Thyroid gland (tissue), 4 donors: ENCODE measurements around the gene ZNF408. TPM values are rescaled to one million over a fixed set of nuclear protein-coding genes. Genes with fewer than 3 reads are reported as not detected.
A peak's percentile ranks its signal among the peaks of the same experiment; 100 is the strongest.

Experiments
- DNase-seq, 2 donors: peaks; one replicate each; pipeline ENCODE4 v3.0.0-alpha.2; 2019
- H3K27ac ChIP-seq, 3 donors: fragments of 200-600 bp; sonication (generic); 1 replicate in 2 of 3; 2 replicates in 1 of 3; pipeline ENCODE4 v1.5.1; 2016 to 2019; ENCODE audit warnings: mild to moderate bottlenecking in 1 of 3, moderate library complexity in 1 of 3
- H3K27me3 ChIP-seq: fragments of 200-600 bp; sonication (generic); one replicate; pipeline ENCODE4 v1.5.1; 2019
- H3K36me3 ChIP-seq, 2 donors: fragments of 200-600 bp; sonication (generic); one replicate each; pipeline ENCODE4 v1.5.1; 2016 to 2019
- H3K4me1 ChIP-seq, 2 donors: fragments of 200-600 bp; sonication (generic); one replicate each; pipeline ENCODE4 v1.5.1; 2017 to 2019
- H3K4me3 ChIP-seq, 3 donors: fragments of 200-600 bp; sonication (generic); replicated peaks in 1 of 3; 1 replicate in 2 of 3; 2 replicates in 1 of 3; pipeline ENCODE4 v1.5.1; 2016; ENCODE audit warnings: mild to moderate bottlenecking in 1 of 3
- H3K9me3 ChIP-seq: fragments of 200-600 bp; sonication (generic); one replicate; pipeline ENCODE4 v1.5.1; 2017
- POLR2A ChIP-seq, 2 donors: fragments of 450-650 bp; IDR thresholded peaks; one replicate each; pipeline ENCODE4 v1.6.1; 2017; ENCODE audit warnings: antibody characterized with exemption in 2 of 2, mild to moderate bottlenecking in 2 of 2, moderate library complexity in 1 of 2
- WGBS, 2 donors: methylation state at CpG; one replicate each; pipeline ENCODE4 v1.1.5; 2017; 5-methylcytosine and 5-hydroxymethylcytosine counted together
- intact Hi-C: fragments of 100-400 bp; cut with DNase I; formaldehyde crosslinking; loops from one replicate; pipeline ENCODE4 v1.15.1; 2023
- total RNA-seq, 4 donors: library from RNA; depleted of rRNA; stranded (reverse); fragments of >200 nt; gene quantifications; one replicate each; pipeline ENCODE4 v1.2.3, GENCODE V29; 2016
- TF ChIP-seq, protein P1 (sequence below), 6 experiments: fragments of 200-600 bp in 3 of 6; fragments of 450-650 bp in 3 of 6; sonication (generic) in 3 of 6; IDR thresholded peaks; one replicate each; pipeline ENCODE4 v1.5.1; 2016 to 2019; ENCODE audit warnings: antibody characterized with exemption in 6 of 6, mild to moderate bottlenecking in 2 of 6, inconsistent platforms in 1 of 6, moderate library complexity in 1 of 6

Gene ZNF408
- 10 to 100 TPM in 3 of 4 donors, 1 to 10 TPM in 1; 9.8 to 17.8 (median 12.5) TPM for total RNA-seq

DNA sequence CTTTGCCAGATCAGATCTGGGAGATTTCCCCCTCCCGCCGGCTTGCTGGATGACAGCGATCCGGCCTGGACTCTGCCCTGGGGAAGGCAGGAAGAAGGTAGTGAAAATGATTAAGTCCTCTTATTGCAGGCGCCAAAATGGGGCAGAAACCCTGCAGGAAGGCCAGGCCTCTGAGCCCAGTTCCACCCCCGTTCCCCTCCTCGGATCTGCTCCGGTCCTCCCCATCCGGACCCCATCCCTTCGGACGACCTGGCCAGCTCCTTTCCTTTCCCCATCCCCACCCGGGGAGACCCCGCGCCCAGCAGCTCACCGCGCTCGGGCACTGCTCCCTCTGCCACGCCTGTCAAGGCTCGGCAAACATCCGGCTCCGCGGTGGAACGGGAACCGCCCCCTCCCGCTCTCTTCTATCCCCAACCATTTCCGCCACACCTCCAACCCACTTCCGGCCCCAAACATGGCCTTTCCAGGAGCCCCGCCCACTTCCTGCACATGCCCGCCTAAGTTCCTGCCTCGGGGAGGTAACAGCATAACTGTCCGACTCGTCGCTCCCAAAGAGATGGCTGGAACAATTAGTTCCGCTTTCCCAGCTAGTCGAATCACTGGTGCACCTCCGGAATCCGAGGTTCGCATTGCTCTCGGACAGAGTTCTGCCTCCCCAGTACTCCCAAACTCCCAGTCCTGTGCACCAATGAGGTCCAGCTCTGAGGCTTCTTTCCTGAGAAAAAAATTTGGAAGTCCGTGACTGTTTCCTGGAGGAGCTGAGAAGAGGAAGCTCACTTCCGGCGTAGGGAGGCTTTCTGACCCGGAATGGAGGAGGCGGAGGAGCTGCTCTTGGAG, at the start of gene ZNF408, which contains the start of gene ARHGAP1:
TSS of gene ZNF408 (plus strand) at position 791 of the 837 bp plus-strand sequence. CDS start at position 808, 17 bp downstream.
TSS of gene ARHGAP1 (minus strand) at position 379 of the 837 bp plus-strand sequence. CDS start 4,512 bp downstream, outside the sequence.
- no peaks in the 10 kb centered on the region for H3K27me3 ChIP-seq
- peak; percentile 99 to 100 for DNase-seq
- TF ChIP-seq, protein P1, sequence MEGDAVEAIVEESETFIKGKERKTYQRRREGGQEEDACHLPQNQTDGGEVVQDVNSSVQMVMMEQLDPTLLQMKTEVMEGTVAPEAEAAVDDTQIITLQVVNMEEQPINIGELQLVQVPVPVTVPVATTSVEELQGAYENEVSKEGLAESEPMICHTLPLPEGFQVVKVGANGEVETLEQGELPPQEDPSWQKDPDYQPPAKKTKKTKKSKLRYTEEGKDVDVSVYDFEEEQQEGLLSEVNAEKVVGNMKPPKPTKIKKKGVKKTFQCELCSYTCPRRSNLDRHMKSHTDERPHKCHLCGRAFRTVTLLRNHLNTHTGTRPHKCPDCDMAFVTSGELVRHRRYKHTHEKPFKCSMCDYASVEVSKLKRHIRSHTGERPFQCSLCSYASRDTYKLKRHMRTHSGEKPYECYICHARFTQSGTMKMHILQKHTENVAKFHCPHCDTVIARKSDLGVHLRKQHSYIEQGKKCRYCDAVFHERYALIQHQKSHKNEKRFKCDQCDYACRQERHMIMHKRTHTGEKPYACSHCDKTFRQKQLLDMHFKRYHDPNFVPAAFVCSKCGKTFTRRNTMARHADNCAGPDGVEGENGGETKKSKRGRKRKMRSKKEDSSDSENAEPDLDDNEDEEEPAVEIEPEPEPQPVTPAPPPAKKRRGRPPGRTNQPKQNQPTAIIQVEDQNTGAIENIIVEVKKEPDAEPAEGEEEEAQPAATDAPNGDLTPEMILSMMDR (IDR thresholded peaks at IDR 0.05), result peak in 1 of 6 experiments; percentile 5
- peak in 1 of 2 donors; percentile 73 for TF ChIP-seq POLR2A (IDR thresholded peaks at IDR 0.05)
- H3K36me3 ChIP-seq, result peaks cover 26 to 30% of the 10 kb centered on the region in 2 donors
- intact Hi-C loops, result no loop called here
- WGBS, 2 donors, result 0% methylated on average over 34 to 44 of the region's 44 CpGs
- peak within 1 kb of the TSS; percentile 76 to 93 (median 89) for H3K4me3 ChIP-seq
- peak within 1 kb of the TSS; percentile 86 to 92 (median 88) for H3K27ac ChIP-seq
- H3K9me3 ChIP-seq, result no peaks in the 10 kb centered on the region
- H3K4me1 ChIP-seq, result peaks cover 16 to 34% of the 10 kb centered on the region in 2 donors

DNA sequence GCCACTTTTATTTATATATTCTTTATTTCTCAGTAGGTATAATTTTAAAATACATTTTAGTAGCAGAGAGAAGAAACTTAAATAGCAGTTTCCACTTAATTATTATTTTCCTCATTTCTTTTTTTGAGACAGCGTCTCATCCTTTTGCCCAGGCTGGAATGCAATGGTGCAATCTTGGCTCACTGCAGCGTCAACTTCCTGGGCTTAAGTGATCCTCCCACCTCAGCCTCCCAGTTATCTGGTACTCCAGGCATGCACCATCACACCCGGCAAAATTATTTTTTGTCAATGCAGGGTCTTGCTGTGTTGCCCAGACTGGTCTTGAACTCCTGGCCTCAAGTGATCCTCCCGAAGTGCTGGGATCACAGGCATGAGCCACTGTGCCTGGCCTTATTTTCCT, 45.2 kb upstream of the ZNF408 start:
- H3K27me3 ChIP-seq, result no peaks in the 10 kb centered on the region
- intact Hi-C loops, result no loop called here
- no peak overlapping the region for H3K4me3 ChIP-seq
- no peak overlapping the region for H3K27ac ChIP-seq
- H3K9me3 ChIP-seq, result no peaks in the 10 kb centered on the region
- 96% methylated on average over 4 of the region's 4 CpGs for WGBS, 2 donors
- DNase-seq, result no peak
- no peak for TF ChIP-seq POLR2A (IDR thresholded peaks at IDR 0.05)
- TF ChIP-seq, protein P1 (IDR thresholded peaks at IDR 0.05), result no peak
- H3K36me3 ChIP-seq, result peaks cover 37 to 78% of the 10 kb centered on the region in 2 donors
- H3K4me1 ChIP-seq, result no peaks in the 10 kb centered on the region

DNA sequence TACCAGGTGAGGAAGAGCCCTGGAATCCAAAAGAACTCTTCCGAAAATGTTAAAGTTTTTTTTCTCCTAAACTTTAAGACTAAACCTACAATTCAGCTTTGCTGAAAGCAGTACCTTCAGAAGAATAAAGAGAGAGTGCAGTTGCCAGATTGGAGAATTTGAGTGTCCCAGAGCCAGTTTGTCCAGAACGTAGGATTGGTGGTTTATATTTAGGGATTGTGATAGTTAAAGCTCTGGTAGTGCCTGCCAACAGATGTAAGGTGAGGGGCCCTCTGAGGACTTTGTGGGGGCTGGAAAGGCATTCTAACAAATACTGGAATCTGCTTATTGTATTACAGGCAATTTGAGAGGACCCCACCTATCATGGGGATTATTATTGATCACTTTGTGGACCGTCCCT, 43.6 kb upstream of the ZNF408 start:
- TF ChIP-seq POLR2A (IDR thresholded peaks at IDR 0.05), result no peak
- TF ChIP-seq, protein P1 (IDR thresholded peaks at IDR 0.05), result no peak
- peaks cover 39 to 69% of the 10 kb centered on the region in 2 donors for H3K36me3 ChIP-seq
- no peaks in the 10 kb centered on the region for H3K27me3 ChIP-seq
- no peak overlapping the region for H3K27ac ChIP-seq
- intact Hi-C loops, result no loop called here
- H3K4me1 ChIP-seq, result no peaks in the 10 kb centered on the region
- H3K4me3 ChIP-seq, result no peak overlapping the region
- no peaks in the 10 kb centered on the region for H3K9me3 ChIP-seq
- no peak for DNase-seq
- 95 to 99% methylated on average over 3 of the region's 3 CpGs for WGBS, 2 donors

DNA sequence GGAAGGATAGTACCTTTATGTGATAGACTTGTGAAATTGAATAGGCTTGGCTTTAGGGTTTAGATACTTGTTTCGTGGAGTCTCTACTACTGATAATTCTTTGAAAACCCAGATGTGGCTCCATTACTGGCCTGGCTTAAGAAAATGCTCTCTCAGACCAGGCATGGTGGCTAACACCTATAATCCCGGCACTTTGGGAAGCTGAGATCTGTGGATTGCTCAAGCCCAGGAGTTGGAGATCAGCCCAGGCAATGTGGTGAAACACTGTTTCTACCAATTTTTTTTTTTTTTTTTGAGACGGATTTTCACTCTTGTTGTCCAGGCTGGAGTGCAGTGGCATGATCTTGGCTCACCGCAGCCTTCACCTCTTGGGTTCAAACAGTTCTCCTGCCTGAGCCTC, 42.6 kb upstream of the ZNF408 start:
- Histone ChIP-seq H3K36me3 (peaks cover 44 to 67% of the 10 kb centered on the region in 2 donors), H3K4me1 (no peaks in the 10 kb centered on the region), H3K27ac (peak overlapping the region in 1 of 3 donors; percentile 51), H3K27me3 (no peaks in the 10 kb centered on the region), H3K4me3 (no peak overlapping the region), H3K9me3 (no peaks in the 10 kb centered on the region)
- 87 to 91% methylated on average over 4 of the region's 4 CpGs for WGBS, 2 donors
- intact Hi-C loops, result no loop called here
- DNase-seq, result peak in 1 of 2 donors; percentile 19
- TF ChIP-seq POLR2A (IDR thresholded peaks at IDR 0.05), result no peak
- TF ChIP-seq, protein P1 (IDR thresholded peaks at IDR 0.05), result no peak

DNA sequence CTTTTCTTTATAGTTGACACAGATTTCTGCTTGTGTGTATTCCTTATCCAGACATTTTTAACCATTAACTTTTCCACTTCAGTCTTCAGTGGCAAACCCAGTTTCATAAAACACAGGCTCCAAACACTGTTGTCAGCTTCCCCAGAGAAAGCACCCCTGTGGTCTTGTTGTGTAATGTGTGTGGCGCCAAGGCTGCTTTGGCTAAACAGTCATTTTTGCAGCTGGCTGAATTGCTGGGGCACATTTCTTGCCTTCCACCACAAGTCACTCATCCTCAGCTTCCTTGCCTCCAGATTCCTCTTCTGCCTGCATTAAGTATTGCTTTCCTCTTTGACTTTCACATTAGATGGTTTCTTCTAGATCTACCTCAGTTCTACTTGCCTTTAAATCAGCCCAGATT, 40.9 kb upstream of the ZNF408 start:
- H3K36me3 ChIP-seq, result peaks cover 44 to 59% of the 10 kb centered on the region in 2 donors
- no peaks in the 10 kb centered on the region for H3K9me3 ChIP-seq
- H3K4me3 ChIP-seq, result no peak overlapping the region
- H3K27me3 ChIP-seq, result no peaks in the 10 kb centered on the region
- WGBS, 2 donors, result 94 to 97% methylated on average over 1 of the region's 1 CpG
- no peak for DNase-seq
- no peak overlapping the region for H3K27ac ChIP-seq
- TF ChIP-seq, protein P1 (IDR thresholded peaks at IDR 0.05), result no peak
- no peak for TF ChIP-seq POLR2A (IDR thresholded peaks at IDR 0.05)
- no peaks in the 10 kb centered on the region for H3K4me1 ChIP-seq
- intact Hi-C loops, result no loop called here
